ENCODE measurements around the gene PXYLP1. TPM values are rescaled to one million over a fixed set of nuclear protein-coding genes. Genes with fewer than 3 reads are reported as not detected.

Gene PXYLP1
- total RNA-seq, 1 donor from 2014 or later: 6.1 TPM

DNA sequence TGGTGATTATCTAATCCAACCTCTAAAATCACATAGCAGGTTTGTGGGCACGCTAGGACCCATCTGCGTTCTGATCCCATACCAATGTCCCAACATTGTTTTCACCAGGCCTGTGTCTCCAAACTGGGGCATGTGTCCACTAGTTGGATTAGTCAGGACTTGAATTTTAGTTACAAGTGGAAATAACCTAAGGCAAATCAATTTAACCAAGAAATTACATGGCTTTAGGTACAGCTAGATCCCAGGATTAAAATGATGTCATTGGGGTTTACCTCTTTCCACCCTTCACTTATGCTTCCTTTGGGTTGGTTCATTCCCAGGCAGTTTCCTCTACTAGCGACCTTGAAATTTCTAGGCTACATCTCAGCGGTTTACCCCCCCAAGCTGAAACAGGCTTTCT, 47.2 kb upstream of the PXYLP1 start:
- Histone ChIP-seq H2AFZ (ENCODE audit: low read depth, low read length) (no peak overlapping the region), H3K9me3 (ENCODE audit: insufficient read depth, low read depth, low read length) (no peaks in the 10 kb centered on the region), H3K27me3 (ENCODE audit: insufficient read depth, low read length) (peaks cover 6% of the 10 kb centered on the region), H3K9ac (ENCODE audit: low read length) (no peak overlapping the region), H3K79me2 (ENCODE audit: insufficient read depth, low read length) (no peaks in the 10 kb centered on the region), H3K36me3 (ENCODE audit: insufficient read depth, low read length) (no peaks in the 10 kb centered on the region), H4K20me1 (ENCODE audit: insufficient read depth, low read length) (no peaks in the 10 kb centered on the region), H3K4me3 (ENCODE audit: insufficient read depth, low read depth, low read length) (no peak overlapping the region), H3K27ac (ENCODE audit: low read depth, low read length) (no peak overlapping the region), H3K4me1 (ENCODE audit: insufficient read depth, low read length) (no peaks in the 10 kb centered on the region), H3K4me2 (ENCODE audit: low read length) (no peak overlapping the region)
- Mint-ChIP-seq H3K36me3 (ENCODE audit: low read depth, unreplicated experiment) (no peaks in the 10 kb centered on the region), H3K27me3 (ENCODE audit: low read depth, unreplicated experiment) (peaks cover 22% of the 10 kb centered on the region), H3K4me3 (ENCODE audit: unreplicated experiment) (no peak overlapping the region), H3K9me3 (ENCODE audit: unreplicated experiment) (peaks cover 10% of the 10 kb centered on the region), H3K4me1 (ENCODE audit: low read depth, unreplicated experiment) (no peaks in the 10 kb centered on the region), H3K27ac (ENCODE audit: unreplicated experiment) (no peak overlapping the region)
- no peak for DNase-seq (ENCODE audit: low read depth)
- no peak for FAIRE-seq
- TF ChIP-seq, protein P1, sequence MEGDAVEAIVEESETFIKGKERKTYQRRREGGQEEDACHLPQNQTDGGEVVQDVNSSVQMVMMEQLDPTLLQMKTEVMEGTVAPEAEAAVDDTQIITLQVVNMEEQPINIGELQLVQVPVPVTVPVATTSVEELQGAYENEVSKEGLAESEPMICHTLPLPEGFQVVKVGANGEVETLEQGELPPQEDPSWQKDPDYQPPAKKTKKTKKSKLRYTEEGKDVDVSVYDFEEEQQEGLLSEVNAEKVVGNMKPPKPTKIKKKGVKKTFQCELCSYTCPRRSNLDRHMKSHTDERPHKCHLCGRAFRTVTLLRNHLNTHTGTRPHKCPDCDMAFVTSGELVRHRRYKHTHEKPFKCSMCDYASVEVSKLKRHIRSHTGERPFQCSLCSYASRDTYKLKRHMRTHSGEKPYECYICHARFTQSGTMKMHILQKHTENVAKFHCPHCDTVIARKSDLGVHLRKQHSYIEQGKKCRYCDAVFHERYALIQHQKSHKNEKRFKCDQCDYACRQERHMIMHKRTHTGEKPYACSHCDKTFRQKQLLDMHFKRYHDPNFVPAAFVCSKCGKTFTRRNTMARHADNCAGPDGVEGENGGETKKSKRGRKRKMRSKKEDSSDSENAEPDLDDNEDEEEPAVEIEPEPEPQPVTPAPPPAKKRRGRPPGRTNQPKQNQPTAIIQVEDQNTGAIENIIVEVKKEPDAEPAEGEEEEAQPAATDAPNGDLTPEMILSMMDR (IDR thresholded peaks at IDR 0.05; ENCODE audit: insufficient read depth, low read depth, low read length): no peak
- TF ChIP-seq EZH2 (IDR thresholded peaks at IDR 0.05; ENCODE audit: insufficient read depth, low read length): no peak

DNA sequence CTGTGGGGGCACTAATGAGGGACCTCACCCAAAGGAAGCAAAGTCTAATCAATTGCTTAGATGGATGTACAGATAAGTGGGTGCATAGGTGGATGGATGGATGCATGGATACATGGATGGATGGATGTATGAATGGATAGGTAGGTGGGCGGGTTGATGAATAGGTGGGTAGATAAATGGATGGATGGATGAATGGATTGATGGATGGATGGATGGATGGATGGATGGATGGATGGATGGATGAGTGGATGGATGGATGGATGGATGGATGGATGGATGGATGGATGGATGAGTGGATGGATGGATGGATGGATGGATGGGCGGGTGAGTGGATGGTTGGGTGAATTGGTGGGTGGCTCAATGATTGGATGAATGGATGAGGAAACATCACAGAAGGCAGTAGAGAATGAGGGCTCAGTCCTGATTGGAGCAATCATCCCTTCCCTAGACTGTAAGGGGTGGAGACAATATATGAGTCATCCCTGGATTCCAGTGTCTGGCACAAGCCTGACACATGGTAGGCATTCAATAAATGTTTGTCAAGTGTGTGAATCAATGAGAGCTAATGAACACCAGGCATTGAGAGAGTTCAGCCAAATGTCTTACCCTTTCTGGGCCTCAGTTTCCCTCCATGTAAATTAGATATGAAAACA, 40.4 kb upstream of the PXYLP1 start:
- Mint-ChIP-seq H3K27ac (ENCODE audit: unreplicated experiment) (no peak overlapping the region), H3K27me3 (ENCODE audit: low read depth, unreplicated experiment) (peaks cover 24% of the 10 kb centered on the region), H3K9me3 (ENCODE audit: unreplicated experiment) (peaks cover 6% of the 10 kb centered on the region), H3K4me3 (ENCODE audit: unreplicated experiment) (no peak overlapping the region), H3K4me1 (ENCODE audit: low read depth, unreplicated experiment) (no peaks in the 10 kb centered on the region), H3K36me3 (ENCODE audit: low read depth, unreplicated experiment) (no peaks in the 10 kb centered on the region)
- Histone ChIP-seq H3K4me3 (ENCODE audit: insufficient read depth, low read depth, low read length) (no peak overlapping the region), H3K4me1 (ENCODE audit: insufficient read depth, low read length) (no peaks in the 10 kb centered on the region), H3K27ac (ENCODE audit: low read depth, low read length) (no peak overlapping the region), H2AFZ (ENCODE audit: low read depth, low read length) (no peak overlapping the region), H3K9ac (ENCODE audit: low read length) (no peak overlapping the region), H3K36me3 (ENCODE audit: insufficient read depth, low read length) (no peaks in the 10 kb centered on the region), H3K9me3 (ENCODE audit: insufficient read depth, low read depth, low read length) (no peaks in the 10 kb centered on the region), H3K79me2 (ENCODE audit: insufficient read depth, low read length) (no peaks in the 10 kb centered on the region), H4K20me1 (ENCODE audit: insufficient read depth, low read length) (no peaks in the 10 kb centered on the region), H3K4me2 (ENCODE audit: low read length) (no peak overlapping the region), H3K27me3 (ENCODE audit: insufficient read depth, low read length) (peaks cover 9% of the 10 kb centered on the region)
- DNase-seq (ENCODE audit: low read depth) (no peak), FAIRE-seq (no peak)
- TF ChIP-seq, protein P1 (IDR thresholded peaks at IDR 0.05; ENCODE audit: insufficient read depth, low read depth, low read length): no peak
- no peak for TF ChIP-seq EZH2 (IDR thresholded peaks at IDR 0.05; ENCODE audit: insufficient read depth, low read length)

DNA sequence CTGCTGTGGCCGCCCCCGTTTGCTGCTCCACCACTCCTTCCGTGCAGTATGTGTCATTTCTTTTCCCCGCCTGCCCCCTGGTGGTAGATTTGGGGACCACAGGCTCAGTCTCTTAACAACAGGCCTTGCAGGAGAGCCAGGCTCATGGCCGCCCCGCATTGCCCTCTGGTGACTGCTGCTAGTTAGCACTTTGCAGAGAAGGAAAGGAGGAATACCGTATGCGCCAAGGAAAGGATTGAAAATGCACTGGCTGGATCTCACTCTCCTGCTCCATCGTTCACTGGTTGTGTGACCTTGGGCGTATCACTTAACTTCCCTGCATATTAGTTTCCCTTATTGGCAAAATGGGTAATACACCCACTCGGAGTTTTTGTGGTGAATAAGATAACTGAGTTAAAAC, 39.3 kb upstream of the PXYLP1 start:
- Histone ChIP-seq H3K27ac (ENCODE audit: low read depth, low read length) (no peak overlapping the region), H3K79me2 (ENCODE audit: insufficient read depth, low read length) (no peaks in the 10 kb centered on the region), H2AFZ (ENCODE audit: low read depth, low read length) (no peak overlapping the region), H3K9me3 (ENCODE audit: insufficient read depth, low read depth, low read length) (no peaks in the 10 kb centered on the region), H3K4me1 (ENCODE audit: insufficient read depth, low read length) (no peaks in the 10 kb centered on the region), H4K20me1 (ENCODE audit: insufficient read depth, low read length) (no peaks in the 10 kb centered on the region), H3K9ac (ENCODE audit: low read length) (no peak overlapping the region), H3K4me2 (ENCODE audit: low read length) (no peak overlapping the region), H3K27me3 (ENCODE audit: insufficient read depth, low read length) (peaks cover 15% of the 10 kb centered on the region), H3K36me3 (ENCODE audit: insufficient read depth, low read length) (no peaks in the 10 kb centered on the region), H3K4me3 (ENCODE audit: insufficient read depth, low read depth, low read length) (no peak overlapping the region)
- no peaks in the 10 kb centered on the region for H3K4me1 Mint-ChIP-seq (ENCODE audit: low read depth, unreplicated experiment)
- peak; percentile 72 for DNase-seq (ENCODE audit: low read depth)
- H3K27ac Mint-ChIP-seq (ENCODE audit: unreplicated experiment): no peak overlapping the region
- no peaks in the 10 kb centered on the region for H3K36me3 Mint-ChIP-seq (ENCODE audit: low read depth, unreplicated experiment)
- TF ChIP-seq, protein P1 (IDR thresholded peaks at IDR 0.05; ENCODE audit: insufficient read depth, low read depth, low read length): peak; percentile 99
- TF ChIP-seq EZH2 (IDR thresholded peaks at IDR 0.05; ENCODE audit: insufficient read depth, low read length): no peak
- peaks cover 22% of the 10 kb centered on the region for H3K27me3 Mint-ChIP-seq (ENCODE audit: low read depth, unreplicated experiment)
- no peak overlapping the region for H3K4me3 Mint-ChIP-seq (ENCODE audit: unreplicated experiment)
- peaks cover 7% of the 10 kb centered on the region for H3K9me3 Mint-ChIP-seq (ENCODE audit: unreplicated experiment)
- FAIRE-seq: peak; percentile 84

Data from astrocyte (in vitro differentiated cells and primary cell).